Measurements from ENCODE around the gene CYP4B1.
"Not testable (repeated sequence)": the region's sequence is repeated elsewhere in the genome, so short reads cannot be mapped to it uniquely, and the experiment has no call there.

Gene CYP4B1

DNA sequence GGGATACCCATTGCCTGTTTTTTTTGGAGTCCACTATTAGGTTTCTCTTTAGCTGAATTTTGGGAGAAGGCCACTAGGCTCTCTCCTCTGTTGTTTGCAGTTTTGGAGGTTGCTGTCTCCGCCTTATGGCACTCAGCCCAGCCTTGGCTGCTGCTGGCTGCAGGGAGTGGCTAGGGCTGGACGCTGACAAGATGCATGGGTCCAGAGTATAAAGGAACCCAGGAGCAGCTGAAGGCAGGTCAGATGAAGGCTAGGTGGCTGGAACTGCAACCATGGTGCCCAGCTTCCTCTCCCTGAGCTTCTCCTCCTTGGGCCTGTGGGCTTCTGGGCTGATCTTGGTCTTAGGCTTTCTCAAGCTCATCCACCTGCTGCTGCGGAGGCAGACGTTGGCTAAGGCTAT is at the start of gene CYP4B1:
Gene CYP4B1 (plus strand): TSS at position 237 of the 400 bp plus-strand sequence. CDS start 36 bp downstream, at position 273.
- no peak for DNase-seq (ENCODE audit: low read depth)

DNA sequence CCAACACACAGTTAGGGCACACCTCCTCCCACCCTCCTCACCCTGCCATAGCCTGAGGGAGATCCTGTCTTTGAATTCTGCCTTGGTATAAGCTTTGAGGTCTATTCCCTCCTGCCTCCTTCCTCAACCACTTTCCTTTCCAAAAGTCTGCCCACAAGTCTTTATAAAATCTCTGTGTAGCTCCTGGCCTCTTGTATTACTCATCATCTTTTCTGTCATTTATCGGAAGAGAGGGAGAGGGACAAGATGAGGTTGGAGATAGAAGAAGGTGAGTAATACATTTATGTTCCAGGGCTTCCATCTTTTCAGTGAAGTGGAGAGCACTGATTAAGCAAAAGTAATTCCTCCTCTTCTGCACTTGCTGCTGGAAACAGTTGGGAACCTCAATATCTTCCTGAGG is 49.4 kb upstream of the CYP4B1 start:
- DNase-seq (ENCODE audit: low read depth), result no peak

- no peak for DNase-seq (ENCODE audit: low read depth)
Measured at GRCh38 chr1:46749921-46750404, 48.9 kb upstream of the CYP4B1 start.

- no peak for DNase-seq (ENCODE audit: low read depth)
Measured at GRCh38 chr1:46753985-46754384, 44.9 kb upstream of the CYP4B1 start.

DNA sequence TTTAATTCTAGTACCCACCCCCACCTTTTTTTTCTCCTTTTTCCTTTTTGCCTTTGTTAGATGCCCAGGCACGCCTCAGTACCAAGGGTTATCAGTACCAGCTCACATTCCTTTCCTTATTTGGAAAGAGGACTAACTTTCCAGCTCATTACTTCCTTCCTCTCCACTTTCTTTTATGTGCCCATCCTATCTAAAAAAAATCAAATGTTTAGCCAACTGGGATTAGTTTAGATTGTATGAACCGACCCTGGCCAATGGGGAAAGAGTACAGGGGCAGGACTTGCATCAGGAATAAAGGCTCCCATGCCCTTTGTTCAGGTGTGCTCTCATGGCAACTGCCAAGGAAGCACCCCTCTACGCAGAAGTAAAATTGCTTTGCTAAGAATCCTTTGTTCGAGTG is 44.1 kb upstream of the CYP4B1 start:
- not testable (repeated sequence) for DNase-seq (ENCODE audit: low read depth)

DNA sequence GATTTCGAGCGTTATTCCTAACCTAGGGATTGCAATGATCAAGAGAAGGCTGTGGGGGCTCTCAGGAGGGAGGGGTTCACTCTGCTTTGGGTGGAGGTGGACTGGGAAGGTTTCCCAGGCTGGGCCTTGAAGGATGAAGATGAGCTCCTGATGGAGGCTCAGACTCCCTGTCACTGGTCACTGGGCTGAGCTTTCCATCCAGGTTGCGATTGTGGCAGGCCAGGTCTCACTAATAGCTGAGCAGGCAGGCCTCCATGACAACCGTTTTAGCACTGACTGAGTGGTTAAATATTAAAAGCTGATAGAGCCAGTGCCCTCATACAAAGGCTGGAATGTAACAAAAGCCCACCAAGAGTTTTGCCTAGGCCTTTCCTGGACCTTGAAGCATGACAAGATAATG is 43.7 kb upstream of the CYP4B1 start:
- DNase-seq (ENCODE audit: low read depth), result no peak

DNA sequence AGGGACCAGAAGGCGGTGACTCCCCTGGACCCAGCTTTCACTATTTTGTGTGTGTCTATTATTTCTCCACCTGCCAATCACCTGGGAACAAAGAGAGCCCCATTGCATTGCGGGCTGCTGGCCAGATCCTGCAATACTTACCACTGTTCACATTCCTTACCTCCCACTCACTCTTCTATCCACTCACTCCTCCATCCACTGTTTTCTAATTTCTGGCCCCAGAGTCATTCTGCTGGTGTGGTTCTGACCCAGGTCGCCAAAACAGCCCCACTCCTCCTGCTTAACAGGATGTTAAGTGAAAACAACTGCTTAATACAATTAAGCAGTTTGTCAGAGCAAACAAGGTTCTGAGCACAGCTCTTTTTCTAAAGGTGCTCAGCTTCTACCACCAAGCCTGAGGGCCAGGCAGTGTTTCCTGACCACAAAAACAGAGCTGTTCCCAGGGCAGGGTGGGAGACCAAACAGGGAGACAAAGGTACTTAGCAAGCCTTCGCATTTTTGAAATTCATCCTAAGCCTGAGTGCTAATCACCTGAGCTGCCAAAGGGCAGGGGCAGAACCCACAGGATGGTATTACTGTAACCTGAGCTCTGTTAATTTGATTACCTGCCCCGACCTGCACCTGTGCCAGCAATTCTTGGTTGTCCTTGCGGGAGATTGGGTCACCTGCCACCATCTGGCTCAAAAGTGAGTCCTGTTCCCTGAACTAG is 41.4 kb upstream of the CYP4B1 start:
- no peak for DNase-seq (ENCODE audit: low read depth)

DNA sequence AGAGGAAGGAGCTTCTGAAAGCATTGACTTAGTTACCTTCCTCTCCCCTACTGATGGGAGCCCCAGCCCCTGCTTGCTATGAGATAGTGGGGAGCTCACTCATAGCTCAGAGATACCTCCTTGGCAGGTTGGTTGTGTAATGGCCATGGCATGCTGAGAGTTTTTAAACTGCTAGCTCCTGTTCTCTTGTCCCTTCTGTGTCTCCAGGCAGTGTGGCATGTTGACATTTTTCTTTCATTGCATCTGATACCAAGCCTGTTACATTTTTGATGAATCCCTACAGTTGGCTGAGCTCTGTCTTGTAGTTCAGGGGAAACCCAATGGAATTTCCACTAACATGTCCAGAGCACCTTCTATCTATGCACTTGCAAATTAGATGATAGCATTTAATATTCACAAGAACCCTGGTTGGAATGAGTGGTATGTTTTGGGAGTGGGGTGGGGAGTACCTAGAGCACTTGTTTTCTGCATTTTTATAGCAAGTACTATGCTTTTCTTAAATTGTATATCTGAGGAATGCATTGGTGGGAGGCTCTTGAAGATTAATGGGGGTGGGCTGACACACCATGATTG is 40.8 kb upstream of the CYP4B1 start:
- no peak for DNase-seq (ENCODE audit: low read depth)

GRCh38 chr1:46760558-46761166 is 38.2 kb upstream of the CYP4B1 start:
- DNase-seq (ENCODE audit: low read depth), result no peak

- DNase-seq (ENCODE audit: low read depth), result no peak
Measured at GRCh38 chr1:46761740-46762139, 37.1 kb upstream of the CYP4B1 start.

- DNase-seq (ENCODE audit: low read depth), result no peak
Measured at GRCh38 chr1:46764402-46764801, 34.4 kb upstream of the CYP4B1 start.

GRCh38 chr1:46767649-46768282 is 31.1 kb upstream of the CYP4B1 start:
- no peak for DNase-seq (ENCODE audit: low read depth)

- no peak for DNase-seq (ENCODE audit: low read depth)
Measured at GRCh38 chr1:46768445-46768844, 30.4 kb upstream of the CYP4B1 start.

- no peak for DNase-seq (ENCODE audit: low read depth)
Measured at GRCh38 chr1:46769028-46769740, 29.7 kb upstream of the CYP4B1 start.

- no peak for DNase-seq (ENCODE audit: low read depth)
Measured at GRCh38 chr1:46770541-46770940, 28.3 kb upstream of the CYP4B1 start.

- no peak for DNase-seq (ENCODE audit: low read depth)
Measured at GRCh38 chr1:46772571-46772970, 26.3 kb upstream of the CYP4B1 start.

- DNase-seq (ENCODE audit: low read depth), result no peak
Measured at GRCh38 chr1:46774297-46774696, 24.5 kb upstream of the CYP4B1 start.

GRCh38 chr1:46778456-46778855 is 20.4 kb upstream of the CYP4B1 start:
- DNase-seq (ENCODE audit: low read depth), result not testable (repeated sequence)

DNA sequence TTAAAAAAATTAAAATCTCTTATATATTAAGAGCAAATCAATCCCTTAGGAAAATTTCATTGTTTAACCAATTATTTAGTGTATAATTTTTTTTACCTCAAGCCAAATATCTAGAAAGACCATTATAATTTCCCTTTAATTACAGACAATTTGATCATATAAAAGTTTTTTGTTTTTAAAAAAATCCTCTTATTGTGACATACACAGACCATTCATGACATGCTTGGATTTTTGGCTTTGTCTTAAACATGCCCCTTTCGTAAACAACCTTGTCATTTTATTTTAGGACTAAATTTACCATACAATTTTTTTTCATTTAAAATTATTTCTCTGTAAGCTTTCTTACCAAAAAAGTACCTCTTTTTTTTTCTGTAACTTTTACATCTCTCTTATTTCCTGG is 14.2 kb upstream of the CYP4B1 start:
- no peak for DNase-seq (ENCODE audit: low read depth)

- DNase-seq (ENCODE audit: low read depth), result not testable (repeated sequence)
Measured at GRCh38 chr1:46788634-46789033, 10.2 kb upstream of the CYP4B1 start.

DNA sequence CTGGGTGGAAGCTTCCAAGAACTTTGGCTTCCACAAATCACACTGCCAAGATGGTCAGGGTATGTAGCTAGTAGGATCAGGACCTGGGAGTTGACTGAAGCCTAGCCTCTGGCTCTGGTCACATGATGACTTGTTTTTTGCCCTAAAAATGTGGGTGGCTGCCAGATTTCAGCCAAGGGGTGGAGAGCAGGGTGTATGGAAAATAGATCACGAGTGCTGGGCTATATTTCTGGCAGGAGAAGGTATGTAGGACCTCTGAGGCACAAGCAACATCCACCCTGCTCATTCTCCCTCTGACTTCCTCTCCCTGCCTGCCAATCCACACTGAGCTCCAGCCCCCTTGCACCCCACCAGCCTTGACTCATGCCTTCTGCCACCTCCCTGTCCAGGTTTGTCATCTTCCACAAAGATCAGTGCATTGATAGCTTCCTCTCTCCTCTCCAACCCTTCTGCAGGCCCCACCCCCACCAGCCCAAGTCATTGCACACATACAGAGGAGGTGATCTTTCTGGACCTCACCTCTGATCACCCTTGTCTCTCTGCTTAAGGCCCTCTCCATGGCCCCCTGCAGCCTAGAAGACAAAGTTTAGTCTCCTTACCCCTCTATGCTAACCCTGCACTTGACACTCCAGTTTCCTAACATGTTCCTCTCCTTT is 8.3 kb upstream of the CYP4B1 start:
- no peak for DNase-seq (ENCODE audit: low read depth)

GRCh38 chr1:46793126-46793525 is 5.7 kb upstream of the CYP4B1 start:
- DNase-seq (ENCODE audit: low read depth), result no peak
